AG09309 (cell line): ENCODE data around the gene POMGNT2.

ENCODE experiments used
- DNase-seq: peaks from one replicate; pipeline ENCODE4 v3.0.0-alpha.2; 2010; ENCODE audit warnings: low read depth
- H3K4me3 ChIP-seq: 2 replicates; pipeline ENCODE4 v1.5.1; 2011; ENCODE audit warnings: mild to moderate bottlenecking, low read depth, low read length, moderate library complexity; ENCODE audit not compliant: control insufficient read depth
- TF ChIP-seq, protein P1 (sequence below): IDR thresholded peaks from 2 replicates; pipeline ENCODE4 v1.5.1; 2011; ENCODE audit warnings: mild to moderate bottlenecking, low read depth, low read length, inconsistent platforms; ENCODE audit not compliant: insufficient read depth, control insufficient read depth; ENCODE audit errors: missing control alignments

The POMGNT2 gene

DNA sequence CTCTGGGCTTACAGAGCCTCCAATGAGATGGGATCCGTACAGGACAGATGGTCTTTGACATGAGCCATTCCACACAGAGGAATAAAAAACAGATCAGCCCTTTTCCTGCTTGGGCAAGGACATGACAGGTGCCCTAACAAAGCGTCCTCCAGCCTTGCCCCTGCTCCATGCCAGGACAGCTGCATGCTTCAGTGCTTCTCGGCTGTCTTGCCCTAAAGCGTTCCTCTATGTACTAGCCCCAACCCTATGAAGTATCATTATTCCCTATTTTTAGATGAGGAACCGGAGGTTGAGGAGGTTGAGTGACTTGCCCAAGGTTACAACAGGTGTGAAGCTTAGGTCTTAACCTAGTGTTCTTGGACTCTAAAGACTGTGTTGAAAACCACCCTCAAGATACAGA, 10.5 kb downstream of the POMGNT2 start:
- TF ChIP-seq, protein P1, sequence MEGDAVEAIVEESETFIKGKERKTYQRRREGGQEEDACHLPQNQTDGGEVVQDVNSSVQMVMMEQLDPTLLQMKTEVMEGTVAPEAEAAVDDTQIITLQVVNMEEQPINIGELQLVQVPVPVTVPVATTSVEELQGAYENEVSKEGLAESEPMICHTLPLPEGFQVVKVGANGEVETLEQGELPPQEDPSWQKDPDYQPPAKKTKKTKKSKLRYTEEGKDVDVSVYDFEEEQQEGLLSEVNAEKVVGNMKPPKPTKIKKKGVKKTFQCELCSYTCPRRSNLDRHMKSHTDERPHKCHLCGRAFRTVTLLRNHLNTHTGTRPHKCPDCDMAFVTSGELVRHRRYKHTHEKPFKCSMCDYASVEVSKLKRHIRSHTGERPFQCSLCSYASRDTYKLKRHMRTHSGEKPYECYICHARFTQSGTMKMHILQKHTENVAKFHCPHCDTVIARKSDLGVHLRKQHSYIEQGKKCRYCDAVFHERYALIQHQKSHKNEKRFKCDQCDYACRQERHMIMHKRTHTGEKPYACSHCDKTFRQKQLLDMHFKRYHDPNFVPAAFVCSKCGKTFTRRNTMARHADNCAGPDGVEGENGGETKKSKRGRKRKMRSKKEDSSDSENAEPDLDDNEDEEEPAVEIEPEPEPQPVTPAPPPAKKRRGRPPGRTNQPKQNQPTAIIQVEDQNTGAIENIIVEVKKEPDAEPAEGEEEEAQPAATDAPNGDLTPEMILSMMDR, result no peak
- DNase-seq, result no peak
- H3K4me3 ChIP-seq, result no peak overlapping the region

DNA sequence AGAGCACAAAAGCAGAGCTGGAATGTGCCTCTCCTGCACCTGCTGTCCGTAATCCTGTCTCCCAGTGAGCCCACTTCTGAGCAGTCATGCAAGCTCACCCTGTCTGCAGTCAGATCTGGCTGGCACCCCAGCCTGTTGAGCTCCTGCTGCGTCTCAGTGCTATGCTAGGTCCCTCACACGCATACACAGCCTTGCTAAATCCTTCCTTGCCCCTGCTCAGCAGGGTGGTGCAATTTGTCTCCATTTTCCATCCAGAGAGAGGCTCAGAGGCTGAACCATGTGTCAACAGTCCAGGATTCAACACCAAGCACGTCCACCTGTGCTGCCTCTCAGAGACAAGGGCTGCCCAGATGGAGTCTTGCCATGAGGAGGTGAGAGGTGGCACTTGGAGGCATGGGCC, 11.0 kb downstream of the POMGNT2 start:
- DNase-seq, result no peak
- H3K4me3 ChIP-seq, result no peak overlapping the region
- TF ChIP-seq, protein P1, result no peak

DNA sequence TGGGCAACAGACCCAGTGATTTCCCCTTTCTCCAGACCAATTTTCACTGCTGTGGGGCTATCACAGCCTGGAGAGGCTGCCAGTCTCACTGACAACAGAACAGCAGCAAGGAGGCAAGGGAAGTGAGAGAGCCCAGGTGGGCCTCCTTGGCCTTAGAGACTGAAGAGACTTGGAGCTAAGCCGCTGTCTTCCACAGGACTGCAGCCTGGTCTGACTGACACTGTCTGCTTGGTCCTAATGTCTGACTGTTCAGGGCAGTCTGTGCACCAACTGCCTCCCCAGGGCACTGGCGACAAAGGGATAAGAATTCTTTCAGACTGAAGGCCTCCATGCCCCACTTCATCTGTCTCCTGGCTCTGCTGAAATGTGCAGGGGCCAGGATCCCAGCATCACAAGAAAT, 11.5 kb downstream of the POMGNT2 start:
- H3K4me3 ChIP-seq, result no peak overlapping the region
- TF ChIP-seq, protein P1, result no peak
- DNase-seq, result no peak

DNA sequence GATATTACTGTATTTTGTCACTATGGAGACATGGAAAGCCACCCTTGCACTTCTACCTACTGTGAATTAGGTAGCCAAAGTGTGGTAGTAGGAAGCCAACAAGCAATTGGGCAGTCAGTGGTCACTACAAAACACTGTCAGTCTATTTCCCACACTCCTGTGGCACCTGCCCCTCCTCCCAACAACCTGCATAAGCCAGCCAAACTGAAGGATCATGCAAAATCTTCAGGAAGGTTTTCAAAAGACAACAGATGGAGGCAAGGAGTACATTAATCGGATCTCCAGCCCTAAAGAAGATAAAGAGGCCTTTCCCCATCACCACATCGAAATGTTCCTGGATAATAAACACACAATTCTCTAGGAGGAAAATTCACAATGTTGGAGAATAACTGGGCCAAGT, 11.9 kb downstream of the POMGNT2 start:
- no peak for DNase-seq
- TF ChIP-seq, protein P1, result no peak
- no peak overlapping the region for H3K4me3 ChIP-seq

DNA sequence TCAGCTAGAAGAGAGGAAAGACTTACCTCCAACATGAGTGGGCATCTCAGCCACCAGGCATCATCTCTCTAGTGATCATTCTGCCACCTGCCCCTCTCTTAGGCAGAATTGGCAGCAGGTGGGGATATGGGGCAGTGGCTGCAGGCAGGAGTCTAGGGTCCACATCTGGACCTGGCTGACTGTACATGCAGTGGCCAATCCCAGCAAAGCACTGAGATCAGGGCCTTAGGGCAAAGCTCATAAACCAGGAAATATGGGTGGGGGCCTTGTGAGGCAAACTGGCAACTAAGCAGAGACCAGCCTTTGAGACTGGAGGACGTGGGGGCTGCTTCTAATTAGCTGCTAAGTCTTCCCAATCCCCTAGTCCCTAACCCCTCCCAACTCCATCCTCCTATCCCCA, 12.9 kb downstream of the POMGNT2 start:
- TF ChIP-seq, protein P1, result no peak
- DNase-seq, result no peak
- H3K4me3 ChIP-seq, result no peak overlapping the region

DNA sequence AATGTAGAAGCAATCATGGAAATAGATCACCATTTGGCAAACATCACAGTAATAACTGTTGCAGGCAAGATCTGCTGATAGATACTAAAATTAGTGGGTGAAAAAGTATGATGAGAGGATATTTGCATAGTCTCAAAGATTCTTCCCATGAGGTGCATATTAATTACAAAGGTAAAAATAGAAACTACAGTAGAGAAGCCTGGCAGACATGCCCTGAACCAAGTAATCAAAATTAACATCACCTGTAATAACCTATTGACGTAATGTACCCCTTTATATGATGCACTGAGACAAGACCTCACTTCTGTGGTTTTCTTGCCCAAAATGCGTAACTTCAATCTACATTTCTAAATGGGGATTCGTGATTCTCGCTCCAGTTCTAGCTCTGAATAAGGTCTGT, 14.4 kb downstream of the POMGNT2 start:
- H3K4me3 ChIP-seq, result no peak overlapping the region
- DNase-seq, result no peak
- TF ChIP-seq, protein P1, result no peak

DNA sequence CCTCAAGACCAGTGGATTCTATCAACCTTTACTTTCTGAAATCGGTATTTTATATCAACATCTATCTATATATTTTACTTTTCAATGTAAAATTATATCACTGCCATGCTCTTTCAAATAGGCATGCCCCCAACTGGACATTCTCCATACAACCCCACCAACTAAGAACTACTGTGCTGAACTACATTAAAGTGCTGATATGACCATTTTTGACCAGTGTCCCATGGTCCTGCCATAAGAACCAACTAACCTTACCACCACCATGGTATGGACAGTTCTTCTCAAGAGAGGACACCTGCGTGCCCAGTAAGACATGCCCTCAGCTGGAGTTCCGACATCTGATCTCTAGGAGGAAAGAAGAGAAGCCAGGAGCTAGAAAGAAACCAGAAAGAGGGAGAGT, 15.6 kb downstream of the POMGNT2 start:
- TF ChIP-seq, protein P1, result no peak

More for the DNA sequence above, 15.6 kb downstream of the POMGNT2 start:
- no peak for DNase-seq
- H3K4me3 ChIP-seq, result no peak overlapping the region
